Measurements from ENCODE around the gene ST8SIA1.

GRCh38 chr12:22206111-22206728 is 128.3 kb downstream of the ST8SIA1 start:
- no peak for TF ChIP-seq GATA2 (IDR thresholded peaks at IDR 0.05; ENCODE audit: low read depth, low read length)
- TF ChIP-seq GATA3 (IDR thresholded peaks at IDR 0.05; ENCODE audit: low read depth, low read length) = no peak

Measured in SH-SY5Y (cell line).